OCI-LY3 (cell line): Measurements from ENCODE around the gene CCDC134.

ENCODE experiments used
- CTCF ChIP-seq: fragments of 200-600, 300-600 bp; sonication (generic); IDR thresholded peaks from 2 replicates; pipeline ENCODE4 v1.5.1; 2014; ENCODE audit warnings: antibody characterized with exemption, low read length, low read depth
- EZH2phosphoT487 ChIP-seq: fragments of 200-600 bp; shearing (Covaris generic); IDR thresholded peaks from 2 replicates; pipeline ENCODE4 v1.6.1; 2018; ENCODE audit warnings: antibody characterized with exemption, mixed run types, low read depth

DNA sequence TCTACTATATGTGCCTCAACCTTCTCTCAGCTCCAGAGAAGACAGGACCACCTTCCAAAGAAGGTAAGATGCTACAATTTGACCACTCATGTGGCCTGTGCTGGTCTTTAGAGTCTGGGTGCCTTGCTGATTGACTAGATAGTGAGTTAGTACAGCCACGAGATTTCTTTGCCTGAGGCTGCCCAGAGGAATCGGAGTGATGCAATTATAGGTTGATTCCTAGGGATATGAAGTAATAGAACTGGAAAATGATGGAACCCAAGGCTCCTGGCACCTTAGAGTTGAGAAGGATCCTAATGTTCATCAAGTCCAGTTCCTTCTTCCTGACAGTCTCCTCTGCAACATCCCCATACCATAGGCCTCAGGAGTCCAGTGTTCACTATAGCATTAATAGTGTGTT is 46.5 kb upstream of the CCDC134 start:
- no peak for TF ChIP-seq CTCF
- no peak for TF ChIP-seq EZH2phosphoT487
